Mucosa of descending colon (tissue), 3 donors: ENCODE results near the gene TAF5L. TPM values are rescaled to one million over a fixed set of nuclear protein-coding genes. Genes with fewer than 3 reads are reported as not detected.

Source experiments
- ATAC-seq: fragments of 200-7000 bp; cut with Tn5 transposase; one replicate; pipeline ENCODE4 v1.9.1; 2020; ENCODE audit warnings: mild to moderate bottlenecking, moderate library complexity
- DNase-seq, 3 donors: peaks; one replicate each; pipeline ENCODE4 v3.0.0-alpha.2; 2020
- H3K36me3 ChIP-seq: fragments of 200-600 bp; one replicate; pipeline ENCODE4 v1.8.0; 2021; ENCODE audit warnings: low read depth, mild to moderate bottlenecking
- H3K4me1 ChIP-seq: fragments of 200-600 bp; one replicate; pipeline ENCODE4 v1.8.0; 2021; ENCODE audit warnings: low read depth, mild to moderate bottlenecking
- H3K4me3 ChIP-seq: fragments of 200-600 bp; one replicate; pipeline ENCODE4 v1.8.0; 2021; ENCODE audit warnings: mild to moderate bottlenecking
- H3K9me3 ChIP-seq: fragments of 200-600 bp; one replicate; pipeline ENCODE4 v1.8.0; 2021; ENCODE audit warnings: mild to moderate bottlenecking
- CTCF ChIP-seq: fragments of 200-600 bp; IDR thresholded peaks from one replicate; pipeline ENCODE4 v1.8.0; 2022; ENCODE audit warnings: antibody characterized with exemption, mild to moderate bottlenecking
- intact Hi-C, 2 donors: fragments of 100-400 bp; cut with DNase I in 1 of 2; cut with micrococcal nuclease in 1 of 2; formaldehyde crosslinking; loops; one replicate each; pipeline versions ENCODE4 v1.11.0 to v1.11.1; 2022; cut with DNase I, micrococcal nuclease
- total RNA-seq, 3 donors: library from RNA; stranded (reverse); fragmentation: NEBNext Ultra II Directional in 2 of 3; extraction: Animal tissue kit (Norgen Biotek cat#: 25700) in 2 of 3; gene quantifications; one replicate each; pipeline versions ENCODE4 v1.2.1 to v1.2.4, GENCODE V29; 2021 to 2023
- donor health status: DM: no; HTN: no; CAD: no; lungs with moderate emphysema.
- donor health status: DM: no; HTN: no; CAD: no.
- donor health status: DM: no; HTN: yes; CAD: no.

The TAF5L gene
- total RNA-seq, 3 donors from 2014 or later: 21.1 to 25.1 (median 23.4) TPM

- intact Hi-C loops: no loop called here
- ATAC-seq (no peak), DNase-seq (no peak)
- H3K4me3 ChIP-seq: no peak overlapping the region
- H3K4me1 ChIP-seq: peaks cover 18% of the 10 kb centered on the region
- H3K36me3 ChIP-seq: no peaks in the 10 kb centered on the region
- TF ChIP-seq CTCF: no peak
- H3K9me3 ChIP-seq: no peaks in the 10 kb centered on the region
Measured at GRCh38 chr1:229574679-229575442, 51.1 kb downstream of the TAF5L start.

GRCh38 chr1:229572286-229572685, 53.6 kb downstream of the TAF5L start:
- DNase-seq (no peak), ATAC-seq (peak; percentile 97)
- intact Hi-C loops: no loop called here
- Histone ChIP-seq H3K36me3 (no peaks in the 10 kb centered on the region), H3K9me3 (no peaks in the 10 kb centered on the region), H3K4me3 (no peak overlapping the region), H3K4me1 (peaks cover 10% of the 10 kb centered on the region)
- TF ChIP-seq CTCF: no peak

GRCh38 chr1:229570891-229571516, 54.9 kb downstream of the TAF5L start:
- H3K4me1 ChIP-seq: peaks cover 10% of the 10 kb centered on the region
- ATAC-seq (no peak), DNase-seq (peak in 1 of 3 donors; percentile 44)
- no peaks in the 10 kb centered on the region for H3K36me3 ChIP-seq
- no peaks in the 10 kb centered on the region for H3K9me3 ChIP-seq
- H3K4me3 ChIP-seq: no peak overlapping the region
- intact Hi-C loops: no loop called here
- TF ChIP-seq CTCF: no peak

DNA sequence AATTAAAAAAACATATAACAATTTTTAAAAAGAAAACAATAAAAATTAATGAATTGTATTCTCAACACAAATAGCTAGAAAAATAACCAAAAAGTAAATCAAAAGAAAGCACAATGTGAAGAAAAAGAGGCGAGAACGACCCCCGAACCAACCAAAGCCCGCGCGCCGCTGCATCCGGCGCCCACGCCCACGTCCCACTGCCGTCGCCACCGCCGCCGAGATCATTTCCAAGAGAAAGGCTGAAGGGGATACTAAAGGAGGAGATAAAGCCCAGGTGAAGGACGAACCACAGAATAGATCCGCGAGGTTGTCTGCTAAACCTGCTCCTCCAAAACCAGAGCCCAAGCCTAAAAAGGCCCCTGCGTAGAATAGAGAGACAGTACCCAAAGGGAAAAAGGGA, 55.6 kb downstream of the TAF5L start:
- intact Hi-C loops: no loop called here
- TF ChIP-seq CTCF: no peak
- no peak for ATAC-seq
- DNase-seq: no peak
- H3K4me1 ChIP-seq: peaks cover 10% of the 10 kb centered on the region
- no peak overlapping the region for H3K4me3 ChIP-seq
- H3K9me3 ChIP-seq: no peaks in the 10 kb centered on the region
- no peaks in the 10 kb centered on the region for H3K36me3 ChIP-seq

- intact Hi-C loops: loop anchor here in 1 of 2 donors (10.0 kb wide), 1 partner anchor 48 kb away; no protein-coding TSS in a partner anchor
- no peak for DNase-seq
- no peaks in the 10 kb centered on the region for H3K9me3 ChIP-seq
- ATAC-seq: no peak
- no peak overlapping the region for H3K4me3 ChIP-seq
- H3K36me3 ChIP-seq: no peaks in the 10 kb centered on the region
- peaks cover 10% of the 10 kb centered on the region for H3K4me1 ChIP-seq
- no peak for TF ChIP-seq CTCF
Measured at GRCh38 chr1:229567109-229567868, 58.6 kb downstream of the TAF5L start.
